ENCODE data around the gene PMS1. TPM values are rescaled to one million over a fixed set of nuclear protein-coding genes. Genes with fewer than 3 reads are reported as not detected.

PMS1 gene
- total RNA-seq, 6 experiments from 2014 or later = 18.9 to 22.8 (median 20.5) TPM

- Mint-ChIP-seq H3K4me3 (peak within 1 kb of the TSS; percentile 92), H3K27ac (peak within 1 kb of the TSS; percentile 91), H3K36me3 (ENCODE audit: low read depth) (peaks cover 9% of the 10 kb centered on the region), H3K4me1 (ENCODE audit: low read depth) (peaks cover 20% of the 10 kb centered on the region), H3K9me3 (no peaks in the 10 kb centered on the region), H3K27me3 (ENCODE audit: insufficient read depth) (no peaks in the 10 kb centered on the region; the same call in 1 of the 2 replicates)
- peak; percentile 87 for DNase-seq
- TF ChIP-seq CTCF (IDR thresholded peaks at IDR 0.05) = peak; percentile 77
Observed at GRCh38 chr2:189762551-189763298, 21.5 kb upstream of the PMS1 start, which contains the start of gene OSGEPL1. TSS of gene OSGEPL1 (minus strand) at chr2:189762792. CDS start at chr2:189761640, 1,152 bp downstream.

GRCh38 chr2:189763908-189764661 is 20.2 kb upstream of the PMS1 start:
- peak; percentile 33 for TF ChIP-seq CTCF (IDR thresholded peaks at IDR 0.05)
- Mint-ChIP-seq H3K4me1 (ENCODE audit: low read depth) (peaks cover 20% of the 10 kb centered on the region), H3K9me3 (no peaks in the 10 kb centered on the region), H3K27me3 (ENCODE audit: insufficient read depth) (no peaks in the 10 kb centered on the region; the same call in 1 of the 2 replicates), H3K27ac (peak overlapping the region; percentile 91; the same call in 1 of the 2 replicates), H3K36me3 (ENCODE audit: low read depth) (peaks cover 14% of the 10 kb centered on the region), H3K4me3 (peak overlapping the region; percentile 92)
- peak; percentile 13 for DNase-seq

GRCh38 chr2:189770590-189771322 is 13.5 kb upstream of the PMS1 start:
- peaks cover 27% of the 10 kb centered on the region for H3K36me3 Mint-ChIP-seq (ENCODE audit: low read depth)
- H3K9me3 Mint-ChIP-seq = no peaks in the 10 kb centered on the region
- no peaks in the 10 kb centered on the region for H3K27me3 Mint-ChIP-seq (ENCODE audit: insufficient read depth)
- H3K4me3 Mint-ChIP-seq = no peak overlapping the region
- no peak for TF ChIP-seq CTCF (IDR thresholded peaks at IDR 0.05)
- no peaks in the 10 kb centered on the region for H3K4me1 Mint-ChIP-seq (ENCODE audit: low read depth)
- DNase-seq = no peak
- no peak overlapping the region for H3K27ac Mint-ChIP-seq

GRCh38 chr2:189772212-189772611 is 12.0 kb upstream of the PMS1 start:
- H3K4me1 Mint-ChIP-seq (ENCODE audit: low read depth) = no peaks in the 10 kb centered on the region
- peaks cover 25% of the 10 kb centered on the region for H3K36me3 Mint-ChIP-seq (ENCODE audit: low read depth)
- no peak for DNase-seq
- H3K27ac Mint-ChIP-seq = no peak overlapping the region
- H3K4me3 Mint-ChIP-seq = no peak overlapping the region
- no peaks in the 10 kb centered on the region for H3K27me3 Mint-ChIP-seq (ENCODE audit: insufficient read depth)
- no peaks in the 10 kb centered on the region for H3K9me3 Mint-ChIP-seq
- no peak for TF ChIP-seq CTCF (IDR thresholded peaks at IDR 0.05)

GRCh38 chr2:189782221-189782671 is 2.0 kb upstream of the PMS1 start:
- H3K4me1 Mint-ChIP-seq (ENCODE audit: low read depth) = peaks cover 38% of the 10 kb centered on the region
- no peaks in the 10 kb centered on the region for H3K27me3 Mint-ChIP-seq (ENCODE audit: insufficient read depth)
- peaks cover 48% of the 10 kb centered on the region for H3K36me3 Mint-ChIP-seq (ENCODE audit: low read depth)
- H3K27ac Mint-ChIP-seq = peak overlapping the region; percentile 91
- peak overlapping the region; percentile 93 for H3K4me3 Mint-ChIP-seq
- DNase-seq = no peak
- TF ChIP-seq CTCF (IDR thresholded peaks at IDR 0.05) = no peak
- H3K9me3 Mint-ChIP-seq = no peaks in the 10 kb centered on the region

All from HFFc6 (cell line).